GM10248 (cell line): ENCODE results near the gene TAAR1.

Experiments
- CTCF ChIA-PET: fragments of 300-600 bp; sonication (Branson Sonifier 250); formaldehyde crosslinking; extraction: SDS; loops from one replicate; lab custom pipeline; 2021; ENCODE audit warnings: antibody characterized with exemption; lab: Yijun Ruan, JAX
- POLR2A ChIA-PET: fragments of 350-650 bp; sonication (Branson Sonifier 250); formaldehyde crosslinking; extraction: SDS; loops from one replicate; lab custom pipeline; 2020; ENCODE audit warnings: antibody characterized with exemption; lab: Yijun Ruan, JAX
- DNase-seq: peaks from one replicate; pipeline ENCODE4 v3.0.0; 2012; ENCODE audit errors: extremely low spot score
- CTCF ChIP-seq: IDR thresholded peaks from 2 replicates; pipeline ENCODE4 v1.5.1; 2012; ENCODE audit warnings: mild to moderate bottlenecking, low read depth; ENCODE audit errors: extremely low read depth, missing control alignments, control extremely low read depth

The TAAR1 gene

DNA sequence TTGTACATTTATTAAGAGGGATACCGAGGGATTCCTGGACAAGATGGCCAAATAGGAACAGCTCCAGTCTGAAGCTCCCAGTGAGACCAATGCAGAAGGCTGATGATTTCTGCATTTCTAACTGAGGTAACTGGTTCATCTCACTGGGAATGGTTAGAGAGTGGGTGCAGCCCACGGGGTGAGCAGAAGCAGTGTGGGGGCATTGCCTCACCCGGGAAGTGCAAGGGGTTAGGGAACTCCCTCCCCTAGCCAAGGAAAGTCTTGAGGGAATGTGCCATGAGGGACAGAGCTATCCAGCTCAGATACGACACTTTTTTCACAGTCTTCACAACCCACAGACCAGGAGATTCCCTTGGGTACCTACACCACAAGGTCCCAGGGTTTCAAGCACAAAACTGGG lies 24.2 kb downstream of the TAAR1 start:
- TF ChIP-seq CTCF, result no peak
- ChIA-PET POLR2A (no interaction called here), CTCF (no interaction called here)
- no peak for DNase-seq

DNA sequence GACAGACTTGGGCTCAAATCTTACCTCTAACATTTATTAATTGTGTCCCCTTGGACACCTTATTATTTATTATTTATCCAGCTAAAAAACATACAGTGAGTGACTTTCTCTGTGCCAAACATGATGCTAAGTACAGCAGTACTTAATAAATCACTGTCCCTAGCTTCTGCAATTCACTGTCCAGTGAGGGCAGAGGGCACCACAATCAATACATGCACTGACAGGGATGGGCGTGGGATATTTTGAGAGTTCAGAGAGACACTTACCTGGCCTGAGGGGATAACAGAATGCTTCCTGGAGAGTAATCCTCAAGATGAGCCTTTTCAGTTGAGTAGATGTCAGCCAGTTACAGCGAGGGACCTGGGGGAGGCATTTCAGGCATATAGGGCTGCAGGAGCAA lies 25.6 kb downstream of the TAAR1 start:
- DNase-seq, result no peak
- ChIA-PET CTCF (no interaction called here), POLR2A (no interaction called here)
- TF ChIP-seq CTCF, result no peak

GRCh38 chr6:132624175-132624574 lies 34.8 kb downstream of the TAAR1 start, which contains the start of gene TAAR2:
Gene TAAR2 (minus strand): TSS chr6:132624275. CDS start chr6:132624275, 0 bp downstream.
- POLR2A ChIA-PET, result no interaction called here
- no peak for DNase-seq
- TF ChIP-seq CTCF, result no peak
- CTCF ChIA-PET, result interaction anchor here (2.2 kb wide), 1 partner anchor 8 kb away, joined by 7 read pairs; no protein-coding TSS in a partner anchor

GRCh38 chr6:132623106-132623845 lies 35.7 kb downstream of the TAAR1 start:
- TF ChIP-seq CTCF, result no peak
- ChIA-PET CTCF (no interaction called here), POLR2A (no interaction called here)
- DNase-seq, result no peak

DNA sequence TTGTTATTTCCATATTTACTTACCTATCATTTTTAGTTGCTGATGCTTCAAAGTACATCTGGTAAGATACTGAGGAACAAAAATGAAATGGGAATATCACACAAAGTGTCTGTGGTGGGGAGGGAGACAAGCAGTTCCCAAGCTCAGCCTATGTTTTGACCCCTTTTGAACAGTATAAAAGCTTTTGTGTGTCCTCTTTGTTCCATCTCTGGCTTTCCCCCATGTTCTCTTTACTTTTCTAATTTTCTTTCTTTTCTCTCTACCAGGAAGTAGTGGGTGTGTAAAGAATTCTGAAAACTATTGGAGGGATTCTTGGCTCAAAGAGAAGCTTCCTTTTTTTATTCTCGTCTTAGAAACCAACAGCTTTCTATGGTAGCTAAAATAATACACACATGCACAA lies 42.3 kb downstream of the TAAR1 start:
- CTCF ChIA-PET, result interaction anchor here (1.5 to 2.0 kb wide), 2 partner anchors 8 to 21 kb away, joined by 4 to 7 read pairs; partner anchors contain the start of gene TAAR2
- POLR2A ChIA-PET, result interaction anchor here (1.0 kb wide), 1 partner anchor 196 kb away, joined by 3 read pairs; no protein-coding TSS in a partner anchor
- DNase-seq, result no peak
- TF ChIP-seq CTCF, result no peak

- no peak for TF ChIP-seq CTCF
- POLR2A ChIA-PET, result no interaction called here
- no peak for DNase-seq
- CTCF ChIA-PET, result no interaction called here
Measured at GRCh38 chr6:132614554-132614953, 44.4 kb downstream of the TAAR1 start.
